NCI-H1930 (cell line): Measurements from ENCODE around the gene PAXX.

Experiments
- DNase-seq, 2 experiments: peaks; one replicate each; lab custom pipeline; 2025; lab: John Stamatoyannopoulos, UW

PAXX gene

GRCh38 chr9:136982232-136983051 is 9.8 kb upstream of the PAXX start, which contains the start of gene LCNL1:
LCNL1 (plus strand) TSS chr9:136982993; CDS start chr9:136983587, 594 bp downstream.
- DNase-seq, result no peak

GRCh38 chr9:136983167-136983566 is 9.1 kb upstream of the PAXX start:
- no peak for DNase-seq

GRCh38 chr9:136983656-136984314 is 8.4 kb upstream of the PAXX start:
- no peak for DNase-seq

- no peak for DNase-seq
These were observed 7.7 kb upstream of the PAXX start for GRCh38 chr9:136984464-136985026.

- DNase-seq, result no peak
These were observed 7.1 kb upstream of the PAXX start for GRCh38 chr9:136985027-136985602.

- DNase-seq, result no peak
These were observed 6.4 kb upstream of the PAXX start for GRCh38 chr9:136985853-136986252.

GRCh38 chr9:136988872-136989271 is 3.4 kb upstream of the PAXX start:
- no peak for DNase-seq

- DNase-seq, result no peak
These were observed 1.8 kb upstream of the PAXX start for GRCh38 chr9:136990242-136990911.

- no peak for DNase-seq
These were observed 672 bp downstream of the PAXX start for GRCh38 chr9:136992819-136993369.

- no peak for DNase-seq
These were observed 2.1 kb downstream of the PAXX start for GRCh38 chr9:136994180-136994887.

GRCh38 chr9:136994888-136995230 is 2.6 kb downstream of the PAXX start:
- DNase-seq, result no peak

GRCh38 chr9:136995362-136995761 is 3.1 kb downstream of the PAXX start:
- no peak for DNase-seq

- DNase-seq, result no peak
These were observed 3.6 kb downstream of the PAXX start for GRCh38 chr9:136995772-136996311.

GRCh38 chr9:136996361-136997292 is 4.4 kb downstream of the PAXX start, which contains the start of gene CLIC3:
CLIC3 (minus strand) TSS chr9:136996568; CDS start chr9:136996543, 25 bp downstream.
- DNase-seq, result peak in 1 of 2 experiments; percentile 30

GRCh38 chr9:136997371-136997770 is 5.1 kb downstream of the PAXX start:
- DNase-seq, result no peak

- no peak for DNase-seq
These were observed 5.6 kb downstream of the PAXX start for GRCh38 chr9:136997830-136998234.

- DNase-seq, result no peak
These were observed 8.1 kb downstream of the PAXX start for GRCh38 chr9:137000177-137000930.

GRCh38 chr9:137001857-137002645 is 9.8 kb downstream of the PAXX start:
- DNase-seq, result no peak
